Fibroblast of peridontal ligament (primary cell): ENCODE data around the gene FAM163A.
"Not testable (repeated sequence)": the region's sequence is repeated elsewhere in the genome, so short reads cannot be mapped to it uniquely, and the experiment has no call there.

ENCODE experiments used
- DNase-seq: peaks from one replicate; pipeline ENCODE4 v3.0.0-alpha.2; 2010; ENCODE audit errors: extremely low read depth

FAM163A gene

DNA sequence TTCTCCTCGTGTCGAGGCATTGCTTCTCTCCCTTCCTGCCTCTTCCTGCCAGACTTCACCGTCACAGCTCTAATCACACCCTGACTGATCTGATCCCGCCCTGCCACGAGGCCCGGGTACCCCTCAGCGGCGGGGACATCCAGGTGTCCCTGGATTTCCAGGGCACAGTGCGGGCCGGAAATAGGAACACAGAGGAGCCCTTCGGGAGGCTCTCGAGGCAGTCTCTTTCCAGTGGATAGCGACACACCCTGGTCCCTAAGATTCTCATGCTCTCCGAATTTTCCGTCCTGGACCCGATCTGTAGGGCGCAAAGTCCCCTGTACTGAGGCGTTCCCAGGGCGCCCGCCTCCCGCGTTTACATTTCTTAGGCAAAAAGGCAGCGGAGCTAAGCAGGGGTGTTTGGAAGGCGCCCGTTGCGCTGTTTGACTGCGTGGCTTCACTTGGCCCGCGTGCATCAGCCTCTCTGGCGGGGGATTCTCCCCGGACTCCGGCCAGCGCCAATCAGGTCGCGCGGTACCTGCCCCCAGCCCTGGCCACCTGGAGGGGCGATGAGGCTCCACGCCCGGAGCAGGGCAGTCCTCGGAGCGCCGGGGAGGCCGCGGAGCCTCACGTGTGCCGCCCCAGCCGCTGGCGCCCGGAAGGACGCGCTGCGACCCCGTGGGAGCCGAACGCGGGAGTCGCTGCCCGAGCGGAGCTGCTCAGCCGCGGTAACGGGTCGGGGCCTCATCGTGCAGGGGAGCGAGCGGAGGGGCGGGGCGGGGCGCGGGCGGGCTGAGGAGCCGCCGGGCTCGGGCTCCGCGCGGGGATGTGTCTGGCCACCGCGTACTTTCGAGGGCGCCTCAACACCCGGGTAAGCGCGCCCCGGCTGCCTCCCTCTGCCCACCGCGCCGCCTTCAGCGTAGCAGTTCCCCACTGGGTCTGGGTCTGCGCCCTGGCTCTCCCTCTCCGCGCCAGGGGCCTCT is at the start of gene FAM163A:
Gene FAM163A, plus strand, starts transcription at position 575 of the 962 bp plus-strand sequence. CDS start 69,807 bp downstream, outside the sequence.
- no peak for DNase-seq

DNA sequence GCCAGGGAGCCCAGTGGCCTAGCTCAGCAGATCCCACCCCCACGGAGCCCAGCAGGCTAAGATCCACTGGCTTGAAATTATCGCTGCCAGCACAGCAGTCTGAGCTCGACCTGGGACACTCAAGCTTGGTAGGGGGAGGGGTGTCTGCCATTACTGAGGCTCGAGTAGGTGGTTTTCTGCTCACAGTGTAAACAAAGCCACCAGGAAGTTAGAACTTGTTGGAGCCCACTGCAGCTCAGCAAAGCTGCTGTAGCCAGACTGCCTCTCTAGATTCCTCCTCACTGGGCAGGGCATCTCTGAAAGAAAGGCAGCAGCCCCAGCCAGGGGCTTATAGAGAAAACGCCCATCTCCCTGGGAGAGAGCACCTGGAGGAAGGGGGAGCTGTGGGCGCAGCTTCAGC is 48.6 kb upstream of the FAM163A start:
- not testable (repeated sequence) for DNase-seq

DNA sequence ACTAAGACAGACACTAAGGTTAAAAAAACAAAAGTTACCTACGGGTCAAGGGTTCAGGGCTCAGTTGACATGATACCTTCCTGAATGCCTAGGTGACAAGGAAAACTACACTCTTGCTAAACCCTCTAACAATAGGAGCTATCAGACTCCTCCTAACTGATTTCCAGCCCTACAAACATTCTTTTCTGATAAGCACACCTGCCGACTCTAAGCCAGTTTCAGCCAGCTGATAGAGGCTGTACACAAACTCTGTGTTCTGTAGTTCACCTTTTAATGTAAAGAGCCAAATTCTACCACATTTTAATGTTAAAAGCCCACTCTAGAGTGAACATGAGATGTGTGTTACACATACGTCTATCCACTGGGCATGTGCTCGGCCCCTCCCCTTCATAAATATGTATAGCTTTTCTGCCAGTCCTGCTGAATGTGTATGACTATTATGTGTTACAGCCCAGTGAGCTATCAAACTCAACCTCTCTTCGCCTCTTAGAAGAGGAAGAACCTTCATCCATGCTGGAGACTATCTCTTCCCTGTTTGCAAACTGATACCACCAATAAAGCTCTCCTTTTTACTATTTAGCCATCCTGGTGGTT is 40.0 kb upstream of the FAM163A start:
- DNase-seq: no peak

DNA sequence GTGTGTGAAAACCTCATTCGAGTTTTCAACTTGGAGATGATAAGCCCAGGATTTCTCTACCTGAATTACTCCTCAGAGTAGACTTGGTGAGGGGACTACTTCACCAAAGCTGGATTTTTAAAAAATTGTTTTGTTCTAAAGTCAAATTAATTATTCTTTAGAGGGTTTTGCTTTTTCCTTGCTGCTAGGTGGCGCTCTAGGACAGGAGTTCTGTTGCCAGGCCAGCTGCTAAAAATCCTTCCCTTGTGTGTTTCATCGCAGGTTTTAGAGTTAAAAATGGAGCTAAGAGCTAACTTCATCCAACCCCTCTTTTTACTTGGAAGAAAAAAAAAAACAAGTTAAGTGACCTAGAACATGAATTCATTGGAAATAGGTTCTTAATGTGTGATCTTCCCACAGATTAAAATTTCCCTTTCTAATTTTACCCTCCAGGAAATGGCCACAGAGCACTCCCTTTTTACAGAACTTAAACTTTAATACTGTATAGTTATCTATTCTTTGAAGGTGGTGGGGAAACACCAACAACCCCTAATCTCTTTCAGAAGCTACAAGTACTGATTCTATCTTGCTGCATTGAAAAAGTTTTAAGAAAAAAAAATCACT is 36.7 kb upstream of the FAM163A start:
- peak; percentile 75 for DNase-seq

DNA sequence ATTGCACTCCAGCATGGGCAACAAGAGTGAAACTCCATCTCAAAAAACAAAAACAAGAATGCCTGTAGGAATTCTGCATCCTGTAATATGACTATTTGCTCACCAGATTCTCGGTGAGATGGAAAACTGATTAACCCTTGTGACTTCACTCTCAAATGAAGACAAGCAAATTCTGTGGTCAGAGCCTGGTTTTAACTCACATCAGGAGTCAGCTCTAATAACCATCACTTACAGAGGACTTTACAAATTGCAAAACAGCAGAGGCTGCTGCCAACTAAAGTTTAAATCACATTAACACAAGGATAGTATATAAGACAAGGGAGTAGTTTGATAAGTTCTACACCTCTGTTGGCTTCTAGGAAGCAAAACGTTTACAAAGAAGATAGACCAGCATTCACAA is 35.7 kb upstream of the FAM163A start:
- no peak for DNase-seq

DNA sequence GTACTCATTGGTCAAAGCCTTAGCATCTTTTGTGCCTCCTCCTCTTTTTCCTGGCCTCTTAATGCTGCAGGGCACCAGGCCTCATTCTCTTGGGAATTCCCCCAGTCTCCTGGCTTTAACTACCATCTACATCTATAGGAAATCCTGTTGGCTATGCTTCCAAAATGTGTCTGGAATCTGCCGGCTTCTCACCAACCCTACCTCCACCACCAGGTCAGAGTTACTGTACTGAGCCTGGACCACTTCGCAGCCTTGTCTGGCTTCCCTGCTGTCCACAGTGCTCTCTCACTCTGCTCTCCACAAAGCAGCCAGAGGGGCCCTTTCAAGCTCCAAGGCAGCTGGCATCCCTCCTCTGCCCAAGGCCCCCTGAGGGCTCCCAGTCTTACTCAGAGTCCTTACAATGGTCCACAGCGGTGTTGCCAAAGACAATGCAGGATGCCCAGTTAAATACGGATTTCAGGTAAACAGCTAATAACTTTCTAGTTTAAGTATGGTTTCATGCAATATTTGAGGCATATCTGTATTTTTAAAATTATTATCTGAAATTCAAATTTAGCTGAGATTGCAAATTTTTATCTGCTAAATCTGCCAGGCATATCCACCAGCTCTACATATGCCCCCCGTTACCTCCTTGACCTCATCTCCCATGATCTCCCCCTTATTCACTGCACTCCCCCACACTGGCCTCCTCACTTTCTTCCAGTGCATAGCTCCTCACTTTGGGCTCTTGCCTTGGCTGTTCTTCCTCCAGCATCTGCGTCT is 34.5 kb upstream of the FAM163A start:
- DNase-seq: no peak

DNA sequence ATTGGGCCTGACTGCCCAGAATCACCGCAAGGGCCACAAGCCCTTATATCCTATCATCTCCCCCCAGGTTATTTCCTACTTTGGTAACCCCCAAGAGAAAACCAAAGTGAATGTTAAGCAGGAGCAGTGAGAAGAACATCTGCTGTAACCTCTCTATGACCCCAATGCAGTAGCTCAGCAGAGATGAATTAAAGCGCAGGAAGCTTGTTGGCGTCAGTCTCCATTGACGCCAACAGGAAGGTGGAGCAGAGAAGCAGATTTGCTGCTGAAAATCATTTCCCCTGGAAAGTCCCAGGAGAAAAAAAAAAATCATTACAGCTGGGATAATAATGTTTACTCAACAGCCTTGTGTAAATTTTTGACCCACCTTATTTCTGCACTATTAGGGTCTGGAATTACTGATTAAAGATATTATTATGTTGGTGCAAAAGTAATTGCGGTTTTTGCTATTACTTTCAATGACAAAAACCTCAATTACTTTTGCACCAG is 33.2 kb upstream of the FAM163A start:
- no peak for DNase-seq

DNA sequence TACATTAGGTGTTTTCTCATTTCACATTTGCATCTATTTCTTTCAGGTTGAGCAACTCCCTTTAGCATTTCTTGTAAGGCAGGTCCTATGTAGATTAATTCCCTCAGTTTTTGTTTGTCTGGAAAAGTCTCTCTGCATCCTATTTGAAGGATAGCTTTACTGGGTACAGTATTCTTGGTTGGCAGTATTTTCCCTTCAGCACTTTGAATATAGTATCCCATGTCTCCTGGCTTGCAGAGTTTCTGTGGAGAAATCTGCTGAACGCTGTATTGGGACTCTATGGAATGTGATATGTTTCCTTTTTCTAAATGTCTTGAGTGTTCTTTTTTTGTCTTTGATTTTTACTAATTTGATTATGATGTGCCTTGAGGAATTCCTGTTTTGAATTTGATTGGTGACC is 28.9 kb upstream of the FAM163A start:
- DNase-seq: no peak

DNA sequence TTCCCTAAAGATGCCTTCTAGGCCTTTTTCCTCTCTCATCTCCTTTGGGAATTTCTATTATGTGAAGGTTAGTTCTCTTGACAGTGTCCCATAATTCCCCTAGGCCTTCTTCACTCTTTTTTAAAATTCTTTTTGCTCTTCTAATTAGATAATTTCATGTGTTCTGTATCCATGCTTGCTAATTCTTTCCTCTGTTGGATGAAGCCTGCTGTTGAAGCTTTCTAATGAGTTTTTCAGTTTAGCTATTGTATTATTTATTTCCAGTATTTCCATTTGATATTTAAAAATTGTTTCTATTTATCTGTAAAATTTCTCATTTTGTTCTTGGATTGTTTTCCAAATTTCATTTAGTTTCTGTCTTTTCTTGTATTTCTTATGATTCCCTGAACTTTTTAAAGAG is 28.5 kb upstream of the FAM163A start:
- DNase-seq: no peak

DNA sequence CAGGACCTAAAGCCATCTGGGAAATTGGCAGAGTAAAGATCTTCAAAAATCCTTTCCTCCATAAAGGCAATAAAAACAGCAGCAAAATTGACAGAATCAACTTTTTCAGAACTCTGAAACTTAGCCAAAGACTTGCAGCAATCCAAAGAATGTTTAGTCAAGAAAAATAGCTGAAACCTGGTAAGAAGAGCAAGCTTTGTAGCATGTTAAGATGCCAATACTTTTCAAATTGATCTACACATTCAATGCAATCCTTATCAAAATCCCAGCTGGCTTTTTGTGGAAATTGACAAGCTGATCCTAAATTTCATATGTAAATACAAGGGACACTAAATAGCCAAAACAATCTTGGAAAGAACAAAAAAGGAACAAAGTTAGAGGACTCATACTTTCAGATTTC is 23.8 kb upstream of the FAM163A start:
- no peak for DNase-seq

DNA sequence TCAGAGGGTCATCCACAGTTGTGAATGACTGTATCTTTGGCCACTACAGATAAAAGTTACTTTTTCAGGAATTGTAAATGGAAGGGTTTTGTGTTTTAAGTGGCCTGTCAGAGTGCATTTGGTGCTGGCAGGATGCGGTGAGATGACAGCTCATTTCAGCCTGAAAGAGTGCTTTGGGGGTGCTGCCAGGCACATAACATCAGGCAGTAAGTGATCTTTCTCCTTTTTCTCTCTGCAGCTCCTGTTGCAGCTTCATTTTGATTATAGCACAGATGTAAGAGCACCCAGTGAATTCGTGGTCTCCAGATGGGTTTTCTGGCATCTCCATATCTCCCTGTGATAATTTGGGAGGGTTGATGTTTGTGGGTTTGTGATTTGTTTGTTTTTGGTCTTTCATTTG is 14.8 kb upstream of the FAM163A start:
- no peak for DNase-seq

DNA sequence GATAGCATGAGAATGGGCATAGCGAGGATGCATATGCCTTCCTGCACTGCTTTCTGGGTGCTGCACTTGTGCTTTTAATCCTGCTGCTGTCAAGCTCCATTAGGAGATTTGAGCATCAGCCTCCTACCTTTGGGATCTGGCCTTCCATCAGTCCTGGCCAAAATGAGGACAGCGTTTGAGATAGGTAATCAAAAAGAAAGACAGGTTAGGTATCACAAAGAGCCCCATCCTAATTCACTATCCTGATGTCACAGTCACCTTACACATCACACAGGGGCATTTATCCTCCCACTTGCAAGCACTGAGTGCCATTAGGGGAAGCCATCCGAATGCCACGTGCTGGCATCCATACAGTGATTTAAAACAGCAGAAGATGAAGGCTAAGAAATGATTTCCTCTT is 13.2 kb upstream of the FAM163A start:
- no peak for DNase-seq

DNA sequence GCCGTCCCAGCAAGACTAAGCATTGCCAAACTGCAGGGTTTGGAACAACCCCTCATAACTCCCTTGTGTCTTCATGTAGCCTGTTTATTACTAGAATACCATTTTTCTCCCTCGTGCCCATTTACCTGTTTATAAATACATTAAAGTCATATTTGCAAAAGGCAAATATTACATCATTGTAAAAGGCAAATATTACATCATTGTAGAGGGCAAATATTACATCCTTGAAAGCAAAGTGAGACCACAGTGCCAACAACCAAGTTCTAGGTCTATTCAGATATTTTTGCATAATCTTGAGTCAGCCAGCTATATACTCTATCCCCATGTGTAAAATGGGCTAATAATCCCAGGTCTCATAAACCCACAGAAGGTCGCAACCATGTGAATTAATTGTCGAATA is 11.4 kb upstream of the FAM163A start:
- DNase-seq: no peak

DNA sequence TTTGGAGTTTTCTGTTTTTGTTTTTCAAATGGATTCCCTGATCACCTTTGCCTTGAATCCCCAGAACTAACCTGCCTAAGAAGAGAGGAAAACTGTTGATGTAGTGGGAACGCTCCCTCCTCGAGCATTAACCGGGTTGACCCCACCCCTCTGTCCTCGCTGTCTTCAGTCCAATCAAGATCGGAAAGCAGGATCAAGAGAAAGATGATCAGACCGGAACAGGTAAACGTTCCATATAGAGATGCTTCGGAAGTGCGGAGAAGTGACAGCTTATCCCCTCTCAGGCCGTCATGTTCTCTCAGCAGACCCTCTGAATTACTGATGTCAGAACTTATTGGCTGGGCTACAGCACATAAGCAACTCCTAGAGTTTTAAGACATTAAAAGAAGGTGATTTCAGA is 800 bp upstream of the FAM163A start:
- DNase-seq: no peak

DNA sequence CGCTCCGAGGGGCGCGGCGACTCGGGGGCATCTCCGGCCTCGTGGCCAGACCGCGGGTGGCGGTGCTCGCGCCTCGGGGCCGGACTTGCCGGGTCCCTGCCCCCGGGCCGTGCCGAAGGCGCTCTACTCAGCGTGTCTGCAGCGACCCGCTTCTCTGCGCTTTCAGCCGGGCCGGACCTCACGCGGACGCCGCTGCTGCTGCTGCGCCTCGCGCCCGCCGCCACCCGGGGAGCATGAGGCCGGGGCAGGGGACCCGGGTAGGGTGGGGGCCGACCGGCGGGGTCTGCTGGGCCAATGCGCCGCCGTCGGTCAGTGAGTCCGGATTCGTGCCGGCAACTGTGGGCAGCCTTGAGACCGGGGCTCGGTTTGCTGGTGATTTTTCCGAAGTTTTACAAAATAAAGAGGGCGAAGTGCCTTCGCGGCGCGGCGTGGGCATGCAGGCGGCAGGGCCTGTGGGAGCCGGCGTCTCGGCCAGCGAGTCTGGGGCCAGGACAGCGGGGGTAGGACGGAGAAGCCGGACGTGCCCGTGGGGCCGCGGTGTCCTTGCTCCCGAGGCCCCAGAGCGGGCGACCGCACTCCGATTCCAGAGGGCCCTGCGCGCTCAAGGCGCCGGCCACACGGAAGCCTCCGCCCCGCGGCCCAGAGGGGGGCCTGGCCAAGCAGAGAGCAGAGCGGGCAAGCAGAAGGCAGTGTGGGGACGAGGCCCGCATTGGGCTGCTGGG is 749 bp downstream of the FAM163A start:
- DNase-seq: no peak

DNA sequence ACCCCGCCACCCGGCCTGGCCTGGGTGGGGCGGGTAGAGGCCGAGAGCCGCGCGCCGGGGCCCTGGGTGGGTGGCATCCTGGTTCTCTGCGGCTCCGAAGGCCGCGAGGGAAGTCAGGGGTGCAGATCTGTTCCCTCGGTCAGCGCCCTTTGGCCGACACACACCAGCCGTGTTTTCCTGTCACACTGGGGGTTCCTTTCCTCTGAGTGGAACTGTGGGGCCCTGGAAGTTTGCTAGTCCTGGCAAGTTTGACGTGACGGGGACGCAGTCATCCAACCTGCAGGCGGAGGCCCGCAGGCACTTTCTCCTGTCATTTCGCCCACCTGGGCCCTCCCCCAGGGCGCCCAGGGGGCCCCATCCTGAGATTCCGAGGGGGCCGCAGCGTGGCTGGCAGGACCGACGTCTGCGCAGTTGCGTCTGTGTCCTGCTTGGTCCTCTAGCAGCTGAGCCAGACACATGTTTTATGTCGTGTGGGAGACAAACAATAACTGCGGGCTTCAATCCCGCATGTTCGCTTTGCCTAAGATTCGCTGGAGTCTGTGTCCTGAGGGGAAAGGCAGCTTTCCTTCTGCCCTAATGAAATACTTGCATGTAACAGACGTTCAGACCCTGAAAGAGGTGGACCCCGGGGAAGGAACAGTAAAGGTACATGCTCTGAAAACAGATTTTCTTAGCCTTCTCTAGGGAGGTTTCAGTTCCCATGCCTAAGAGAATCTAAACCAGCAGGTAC is 1.5 kb downstream of the FAM163A start:
- DNase-seq: no peak

DNA sequence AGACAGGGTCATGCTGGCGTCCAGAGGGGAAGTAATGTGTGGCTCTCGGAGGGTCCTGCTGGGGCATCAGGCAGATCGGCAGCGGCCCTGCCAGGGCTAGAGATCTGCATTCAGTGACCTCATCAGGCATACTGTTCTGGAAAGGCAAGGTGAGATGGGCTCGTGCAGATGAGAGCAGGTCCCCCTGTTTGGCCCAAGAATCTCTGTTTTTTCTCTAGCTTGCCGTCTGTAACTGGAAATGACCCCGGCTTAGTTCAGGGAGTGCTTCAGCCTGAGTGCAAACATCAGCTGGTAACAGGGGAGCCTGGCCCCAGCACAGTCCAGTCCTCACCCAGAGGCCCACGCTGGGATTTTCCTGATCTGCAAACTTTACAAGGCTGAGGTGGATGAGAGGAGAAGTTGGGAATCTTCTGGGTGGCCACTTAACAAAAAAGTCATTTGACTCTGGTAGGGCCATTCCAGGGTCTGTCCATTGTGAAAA is 2.1 kb downstream of the FAM163A start:
- no peak for DNase-seq

DNA sequence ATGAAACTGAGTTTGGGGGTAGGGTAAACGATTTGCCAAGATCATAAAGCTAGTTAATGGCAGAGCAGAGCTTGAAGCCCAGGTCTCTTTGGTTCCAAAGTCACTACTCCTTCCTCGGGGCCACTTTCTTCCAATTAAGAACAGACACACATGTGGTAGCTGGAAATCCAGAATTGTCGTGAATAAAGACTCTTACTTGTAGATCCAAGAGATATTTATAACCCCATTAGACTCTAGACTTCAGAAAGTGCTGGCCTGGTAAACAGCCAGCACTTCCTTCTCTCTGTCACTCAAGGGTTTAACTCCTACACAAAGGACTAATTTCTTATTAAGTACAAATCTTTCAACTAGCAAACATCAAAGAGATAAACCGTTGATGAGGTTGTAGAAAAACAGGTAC is 2.7 kb downstream of the FAM163A start:
- DNase-seq: no peak

DNA sequence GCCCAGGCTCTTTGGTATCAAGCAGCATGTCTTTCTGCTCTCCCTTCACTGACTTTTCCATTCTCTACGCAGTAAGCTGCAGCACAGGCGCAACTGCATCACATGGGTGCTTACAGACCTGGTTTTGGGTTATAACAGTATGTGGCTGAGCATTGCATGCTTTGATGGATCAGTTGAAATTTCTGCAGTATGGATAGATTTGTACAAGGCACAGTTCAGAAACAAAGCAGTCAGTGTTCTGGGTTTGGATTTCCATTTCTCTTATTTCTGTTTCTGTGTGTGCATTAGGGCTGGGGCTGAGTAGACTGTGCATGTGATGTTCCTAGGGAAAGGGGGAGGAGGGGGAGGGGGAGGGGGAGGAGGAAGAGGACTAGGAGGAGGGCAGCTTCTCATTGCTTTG is 4.5 kb downstream of the FAM163A start:
- no peak for DNase-seq

DNA sequence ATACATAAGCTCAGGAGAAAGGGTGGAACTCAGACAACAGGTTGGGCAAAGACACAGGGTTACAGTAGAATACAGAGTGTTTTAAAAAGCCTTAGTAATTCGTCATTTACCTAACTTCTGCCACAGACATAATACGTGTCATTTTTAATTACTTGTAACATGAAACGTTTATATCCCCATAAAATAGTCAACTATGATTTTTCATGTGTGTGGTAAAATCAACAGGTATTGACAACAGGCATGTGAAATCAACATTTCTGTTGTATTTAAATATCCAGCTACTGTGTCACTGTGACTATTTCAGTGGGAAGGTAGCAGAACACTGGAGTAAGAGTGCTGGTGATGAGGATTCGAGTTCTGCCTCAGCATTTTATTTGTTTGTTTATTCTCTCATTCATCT is 5.7 kb downstream of the FAM163A start:
- DNase-seq: no peak
